Natural killer cell (primary cell): ENCODE measurements around the gene CATSPERZ. TPM values are rescaled to one million over a fixed set of nuclear protein-coding genes. Genes with fewer than 3 reads are reported as not detected.

Experiments used
- ATAC-seq, 3 donors: fragments of 150-1000 bp in 2 of 3; fragments of 200-7000 bp in 1 of 3; cut with Tn5 transposase; 1 replicate in 1 of 3; 2 replicates in 2 of 3; pipeline ENCODE4 v1.10.0; 2021; ENCODE audit warnings: mild to moderate bottlenecking in 2 of 3, moderate library complexity in 2 of 3
- DNase-seq, 2 donors: peaks; one replicate each; pipeline versions ENCODE4 v3.0.0 to v3.0.0-alpha.2; 2013 to 2021; ENCODE audit warnings: mixed read lengths in 1 of 2
- H3K27ac ChIP-seq: one replicate; pipeline ENCODE4 v1.5.1; 2013; ENCODE audit warnings: mild to moderate bottlenecking, low read length
- H3K27me3 ChIP-seq: one replicate; pipeline ENCODE4 v1.6.1; 2013; ENCODE audit warnings: low read length; ENCODE audit not compliant: control insufficient read depth, insufficient read depth
- H3K36me3 ChIP-seq: one replicate; pipeline ENCODE4 v1.6.1; 2013; ENCODE audit warnings: low read length; ENCODE audit not compliant: control insufficient read depth, insufficient read depth
- H3K4me1 ChIP-seq: one replicate; pipeline ENCODE4 v1.6.1; 2013; ENCODE audit warnings: low read length; ENCODE audit not compliant: control insufficient read depth, insufficient read depth
- H3K4me3 ChIP-seq: one replicate; pipeline ENCODE4 v1.5.1; 2013; ENCODE audit warnings: low read length
- H3K9me3 ChIP-seq: one replicate; pipeline ENCODE4 v1.6.1; 2013; ENCODE audit warnings: low read length; ENCODE audit not compliant: control insufficient read depth, insufficient read depth
- H3K27ac Mint-ChIP-seq, 2 donors: one replicate each; pipeline ENCODE4 v1.8.0; 2022; ENCODE audit warnings: mild to moderate bottlenecking in 2 of 2, mixed read lengths in 2 of 2, moderate library complexity in 1 of 2
- H3K27me3 Mint-ChIP-seq, 2 donors: one replicate each; pipeline ENCODE4 v1.8.0; 2022; ENCODE audit warnings: low read depth in 2 of 2, mixed read lengths in 2 of 2
- H3K36me3 Mint-ChIP-seq: one replicate; pipeline ENCODE4 v1.8.0; 2022; ENCODE audit warnings: mixed read lengths
- H3K4me1 Mint-ChIP-seq, 2 donors: one replicate each; pipeline ENCODE4 v1.8.0; 2022; ENCODE audit warnings: mixed read lengths in 2 of 2
- H3K4me3 Mint-ChIP-seq: one replicate; pipeline ENCODE4 v1.8.0; 2022; ENCODE audit warnings: mild to moderate bottlenecking, moderate library complexity, mixed read lengths
- H3K9me3 Mint-ChIP-seq, 2 donors: one replicate each; pipeline ENCODE4 v1.8.0; 2022; ENCODE audit warnings: mixed read lengths in 2 of 2
- CTCF ChIP-seq: fragments of 200-600 bp; IDR thresholded peaks from one replicate; pipeline ENCODE4 v1.8.0; 2022; ENCODE audit warnings: antibody characterized with exemption
- WGBS: methylation state at CpG from one replicate; pipeline ENCODE4 v1.1.7; 2013; ENCODE audit warnings: missing lambda C conversion rate; ENCODE audit not compliant: insufficient coverage; 5-methylcytosine and 5-hydroxymethylcytosine counted together
- intact Hi-C: fragments of 100-400 bp; cut with micrococcal nuclease; formaldehyde crosslinking; loops from one replicate; pipeline ENCODE4 v1.14.2; 2022
- total RNA-seq, 4 donors: library from RNA; stranded (reverse); fragments of 120-200 nt in 1 of 4; gene quantifications; one replicate each; pipeline versions ENCODE4 v1.2.3 to v1.2.4, GENCODE V29; 2013 to 2022

Gene CATSPERZ
- total RNA-seq, 3 donors from 2014 or later (not counting 1 experiment from before 2014, with no cell fraction given): 0.80 to 0.90 TPM; not detected in 1

GRCh38 chr11:64340671-64341335 is 40.6 kb downstream of the CATSPERZ start:
- WGBS: 26% methylated on average over 33 of the region's 33 CpGs
- Mint-ChIP-seq H3K27ac (peak overlapping the region; percentile 96 to 98), H3K4me1 (peaks cover 30 to 58% of the 10 kb centered on the region in 2 donors), H3K9me3 (no peaks in the 10 kb centered on the region), H3K36me3 (no peaks in the 10 kb centered on the region), H3K27me3 (no peaks in the 10 kb centered on the region), H3K4me3 (peak overlapping the region; percentile 95)
- intact Hi-C loops: loop anchor here (1.0 to 5.0 kb wide), 4 partner anchors 24 to 134 kb away; partner anchors contain the start of genes ESRRA, FERMT3 and TRMT112
- H3K36me3 ChIP-seq: peaks cover 45% of the 10 kb centered on the region
- peak overlapping the region; percentile 98 for H3K27ac ChIP-seq
- no peak for TF ChIP-seq CTCF
- ATAC-seq (peak; percentile 52 to 68 (median 58)), DNase-seq (peak; percentile 82 to 85)
- H3K4me3 ChIP-seq: peak overlapping the region; percentile 89
- H3K4me1 ChIP-seq: peaks cover 48% of the 10 kb centered on the region
- H3K27me3 ChIP-seq: no peaks in the 10 kb centered on the region
- no peaks in the 10 kb centered on the region for H3K9me3 ChIP-seq

GRCh38 chr11:64341429-64341828 is 41.3 kb downstream of the CATSPERZ start:
- Histone ChIP-seq H3K9me3 (no peaks in the 10 kb centered on the region), H3K4me3 (no peak overlapping the region), H3K4me1 (peaks cover 48% of the 10 kb centered on the region), H3K27me3 (no peaks in the 10 kb centered on the region), H3K36me3 (peaks cover 48% of the 10 kb centered on the region), H3K27ac (no peak overlapping the region)
- no peaks in the 10 kb centered on the region for H3K9me3 Mint-ChIP-seq
- no peak for TF ChIP-seq CTCF
- no peak for DNase-seq
- no peak for ATAC-seq
- H3K36me3 Mint-ChIP-seq: no peaks in the 10 kb centered on the region
- intact Hi-C loops: loop anchor here (2.0 to 5.0 kb wide), 3 partner anchors 34 to 134 kb away; partner anchors contain the start of genes ESRRA and FERMT3
- H3K4me1 Mint-ChIP-seq: peaks cover 33 to 60% of the 10 kb centered on the region in 2 donors
- WGBS: 92% methylated on average over 21 of the region's 21 CpGs
- H3K4me3 Mint-ChIP-seq: peak overlapping the region; percentile 95
- H3K27ac Mint-ChIP-seq: peak overlapping the region; percentile 96 to 98
- H3K27me3 Mint-ChIP-seq: no peaks in the 10 kb centered on the region

GRCh38 chr11:64341851-64342791 is 42.0 kb downstream of the CATSPERZ start:
- Histone ChIP-seq H3K27ac (no peak overlapping the region), H3K9me3 (no peaks in the 10 kb centered on the region), H3K27me3 (no peaks in the 10 kb centered on the region), H3K36me3 (peaks cover 50% of the 10 kb centered on the region), H3K4me1 (peaks cover 48% of the 10 kb centered on the region), H3K4me3 (no peak overlapping the region)
- no peaks in the 10 kb centered on the region for H3K9me3 Mint-ChIP-seq
- peak; percentile 11 for TF ChIP-seq CTCF
- ATAC-seq (peak; percentile 66 to 79 (median 67)), DNase-seq (peak; percentile 91)
- H3K27ac Mint-ChIP-seq: peak overlapping the region; percentile 96 to 98
- no peaks in the 10 kb centered on the region for H3K36me3 Mint-ChIP-seq
- H3K27me3 Mint-ChIP-seq: no peaks in the 10 kb centered on the region
- intact Hi-C loops: loop anchor here (2.0 to 5.0 kb wide), 3 partner anchors 35 to 135 kb away; partner anchors contain the start of genes ESRRA and FERMT3
- peaks cover 33 to 61% of the 10 kb centered on the region in 2 donors for H3K4me1 Mint-ChIP-seq
- 45% methylated on average over 55 of the region's 55 CpGs for WGBS
- peak overlapping the region; percentile 95 for H3K4me3 Mint-ChIP-seq
